HEK293 (cell line): ENCODE measurements around the gene KIAA0513.

ENCODE experiments used
- CTCF ChIA-PET: fragments of 350-600 bp; formaldehyde crosslinking; extraction: SDS; loops from one replicate; lab custom pipeline; 2021; ENCODE audit warnings: antibody characterized with exemption; lab: Yijun Ruan, JAX
- POLR2A ChIA-PET: fragments of 300-600 bp; formaldehyde crosslinking; extraction: SDS; loops from one replicate; lab custom pipeline; 2020; ENCODE audit warnings: antibody characterized with exemption, inconsistent platforms; lab: Yijun Ruan, JAX
- H3K27ac ChIP-seq: fragments of 200-500 bp; sonication (Bioruptor generic); 2 replicates; pipeline ENCODE4 v1.5.1; 2014; ENCODE audit warnings: low read depth, low read length, control low read depth, inconsistent platforms; ENCODE audit errors: extremely low read depth
- H3K36me3 ChIP-seq, 2 experiments: fragments of 200-500 bp in 1 of 2; sonication (Bioruptor generic) in 1 of 2; 1 replicate in 1 of 2; 2 replicates in 1 of 2; pipeline ENCODE4 v1.5.1; 2014 to 2017; ENCODE audit warnings: inconsistent platforms in 2 of 2, low read length in 2 of 2; ENCODE audit not compliant: control insufficient read depth in 2 of 2, insufficient read depth in 1 of 2
- H3K4me1 ChIP-seq: fragments of 200-500 bp; sonication (Bioruptor generic); 2 replicates; pipeline ENCODE4 v1.5.1; 2014; ENCODE audit warnings: mild to moderate bottlenecking, low read length, inconsistent platforms; ENCODE audit not compliant: control insufficient read depth, insufficient read depth
- H3K4me3 ChIP-seq: 2 replicates; pipeline ENCODE4 v1.5.1; 2011; ENCODE audit warnings: low read depth, mild to moderate bottlenecking, control low read depth, low read length, moderate library complexity
- H3K9me3 ChIP-seq: fragments of 200-500 bp; sonication (Bioruptor generic); 2 replicates; pipeline ENCODE4 v1.5.1; 2014; ENCODE audit warnings: low read depth, low read length, inconsistent platforms; ENCODE audit not compliant: control insufficient read depth, insufficient read depth
- AEBP2 ChIP-seq: fragments of 450-650 bp; formaldehyde crosslinking; IDR thresholded peaks from 2 replicates; pipeline ENCODE4 v1.5.1; 2016; ENCODE audit warnings: missing biosample characterization, missing genetic modification characterization, borderline replicate concordance
- KLF1 ChIP-seq: fragments of 450-650 bp; formaldehyde crosslinking; IDR thresholded peaks from 2 replicates; pipeline ENCODE4 v1.5.1; 2016; ENCODE audit warnings: missing biosample characterization, missing genetic modification characterization
- MYNN ChIP-seq: fragments of 450-650 bp; formaldehyde crosslinking; IDR thresholded peaks from 2 replicates; pipeline ENCODE4 v1.5.1; 2016; ENCODE audit warnings: missing biosample characterization, missing genetic modification characterization, borderline replicate concordance
- PRDM1 ChIP-seq: fragments of 450-650 bp; formaldehyde crosslinking; IDR thresholded peaks from 2 replicates; pipeline ENCODE4; 2016; ENCODE audit warnings: missing biosample characterization, missing genetic modification characterization
- PRDM6 ChIP-seq: fragments of 450-650 bp; formaldehyde crosslinking; IDR thresholded peaks from 2 replicates; pipeline ENCODE4 v1.5.1; 2017; ENCODE audit warnings: missing biosample characterization, missing genetic modification characterization
- REST ChIP-seq: fragments of 450-650 bp; formaldehyde crosslinking; IDR thresholded peaks from 2 replicates; pipeline ENCODE4 v1.5.1; 2016; ENCODE audit warnings: missing biosample characterization, missing genetic modification characterization
- SCRT2 ChIP-seq: fragments of 450-650 bp; formaldehyde crosslinking; IDR thresholded peaks from 2 replicates; pipeline ENCODE4 v1.5.1; 2016; ENCODE audit warnings: missing biosample characterization, missing genetic modification characterization
- YY2 ChIP-seq: fragments of 450-650 bp; formaldehyde crosslinking; IDR thresholded peaks from 2 replicates; pipeline ENCODE4 v1.5.1; 2016; ENCODE audit warnings: missing biosample characterization, missing genetic modification characterization
- ZBTB26 ChIP-seq: fragments of 450-650 bp; formaldehyde crosslinking; optimal IDR thresholded peaks from 2 replicates; pipeline ENCODE3; 2016; ENCODE audit warnings: missing biosample characterization, mild to moderate bottlenecking, missing genetic modification characterization
- ZBTB6 ChIP-seq: fragments of 450-650 bp; formaldehyde crosslinking; IDR thresholded peaks from 2 replicates; pipeline ENCODE4 v1.5.1; 2017; ENCODE audit warnings: missing biosample characterization, missing genetic modification characterization
- ZNF112 ChIP-seq: fragments of 450-650 bp; formaldehyde crosslinking; IDR thresholded peaks from 2 replicates; pipeline ENCODE4 v1.5.0; 2017; ENCODE audit warnings: missing biosample characterization, missing genetic modification characterization
- ZNF133 ChIP-seq: fragments of 450-650 bp; formaldehyde crosslinking; IDR thresholded peaks from 2 replicates; pipeline ENCODE4 v1.5.1; 2016; ENCODE audit warnings: missing biosample characterization, missing genetic modification characterization
- ZNF174 ChIP-seq: fragments of 450-650 bp; formaldehyde crosslinking; IDR thresholded peaks from 2 replicates; pipeline ENCODE4 v1.5.0; 2017; ENCODE audit warnings: missing biosample characterization, mild to moderate bottlenecking, missing genetic modification characterization
- ZNF202 ChIP-seq: fragments of 450-650 bp; formaldehyde crosslinking; IDR thresholded peaks from 2 replicates; pipeline ENCODE4 v1.5.1; 2016; ENCODE audit warnings: missing biosample characterization, missing genetic modification characterization, borderline replicate concordance
- ZNF292 ChIP-seq: fragments of 450-650 bp; formaldehyde crosslinking; IDR thresholded peaks from 2 replicates; pipeline ENCODE4 v1.5.1; 2016; ENCODE audit warnings: low read depth, missing biosample characterization, missing genetic modification characterization, borderline replicate concordance
- ZNF600 ChIP-seq: fragments of 450-650 bp; formaldehyde crosslinking; IDR thresholded peaks from 2 replicates; pipeline ENCODE4 v1.5.1; 2016; ENCODE audit warnings: missing biosample characterization, missing genetic modification characterization
- ZNF664 ChIP-seq: fragments of 450-650 bp; formaldehyde crosslinking; IDR thresholded peaks from 2 replicates; pipeline ENCODE4 v1.5.1; 2016; ENCODE audit warnings: missing biosample characterization, missing genetic modification characterization
- ZNF76 ChIP-seq: fragments of 450-650 bp; formaldehyde crosslinking; IDR thresholded peaks from 2 replicates; pipeline ENCODE4; 2016; ENCODE audit warnings: low read depth, missing biosample characterization, missing genetic modification characterization, borderline replicate concordance
- ZNF768 ChIP-seq: fragments of 450-650 bp; formaldehyde crosslinking; IDR thresholded peaks from 2 replicates; pipeline ENCODE4 v1.5.1; 2018; ENCODE audit warnings: missing biosample characterization, mild to moderate bottlenecking, missing genetic modification characterization

KIAA0513 gene

GRCh38 chr16:85005285-85006069 is 22.1 kb upstream of the KIAA0513 start (continued):
- peak; percentile 93 for TF ChIP-seq ZNF664
- TF ChIP-seq ZNF76 (tag by site-specific recombination): no peak
- 0 out of 2 replicates have a peak, but pooled peaks have one; percentile 23 for TF ChIP-seq PRDM6
- TF ChIP-seq ZNF600 (tag by site-specific recombination): peak; percentile 79; the same call in 1 of the 2 replicates
- no peak for TF ChIP-seq AEBP2
- no peak for TF ChIP-seq ZNF133 (tag by site-specific recombination)
- no peak for TF ChIP-seq ZNF112 (tag by site-specific recombination)
- TF ChIP-seq REST (tag by site-specific recombination): no peak
- peak; percentile 17; the same call in 1 of the 2 replicates for TF ChIP-seq KLF1 (tag by site-specific recombination)
- TF ChIP-seq PRDM1: 0 out of 2 replicates have a peak, but pooled peaks have one; percentile 43

GRCh38 chr16:85006639-85007038 is 21.0 kb upstream of the KIAA0513 start:
- TF ChIP-seq YY2 (tag by site-specific recombination) (no peak), ZBTB26 (tag by site-specific recombination) (no peak), ZBTB6 (tag by site-specific recombination) (no peak), ZNF768 (tag by site-specific recombination) (no peak), SCRT2 (tag by site-specific recombination) (peak; percentile 70), ZNF202 (no peak), ZNF292 (tag by site-specific recombination) (no peak), MYNN (tag by site-specific recombination) (no peak), ZNF174 (tag by site-specific recombination) (no peak)
- H3K27ac ChIP-seq: no peak overlapping the region
- CTCF ChIA-PET: interaction anchor here (1.9 kb wide), 1 partner anchor 80 kb away, joined by 12 read pairs; no protein-coding TSS in a partner anchor
- POLR2A ChIA-PET: no interaction called here
- H3K36me3 ChIP-seq: peaks cover 0 to 6% of the 10 kb centered on the region in 2 experiments; a peak in 2 of 3 replicates
- H3K4me1 ChIP-seq: peaks cover 17% of the 10 kb centered on the region; the same call in 1 of the 2 replicates
- no peaks in the 10 kb centered on the region for H3K9me3 ChIP-seq
- H3K4me3 ChIP-seq: no peak overlapping the region
